A549 (cell line): ENCODE measurements around the gene ALCAM. TPM values are rescaled to one million over a fixed set of nuclear protein-coding genes. Genes with fewer than 3 reads are reported as not detected.
A peak's percentile ranks its signal among the peaks of the same experiment; 100 is the strongest.

Experiments
- ATAC-seq, 2 experiments: fragments of 200-7000 bp in 1 of 2; fragments of >200 bp in 1 of 2; cut with Nextera tagmentation in 1 of 2; cut with Tn5 transposase in 1 of 2; 3 replicates each; pipeline versions ENCODE4 v1.8.0 to v1.9.1; 2018 to 2020; ENCODE audit warnings: mild to moderate bottlenecking in 1 of 2, moderate library complexity in 1 of 2
- CTCF ChIA-PET: fragments of 300-600 bp; sonication (Branson Sonifier 250); formaldehyde crosslinking; extraction: SDS; loops from one replicate; lab custom pipeline; 2021; ENCODE audit warnings: antibody characterized with exemption, inconsistent platforms; lab: Yijun Ruan, JAX
- POLR2A ChIA-PET: fragments of 350-600 bp; formaldehyde crosslinking; extraction: SDS; loops from one replicate; lab custom pipeline; 2021; ENCODE audit warnings: antibody characterized with exemption, inconsistent platforms; lab: Yijun Ruan, JAX
- DNase-seq, 2 experiments: peaks; one replicate each; pipeline versions ENCODE4 v3.0.0 to v3.0.0-alpha.2; 2011 to 2016; ENCODE audit warnings: low read depth in 1 of 2, low spot score in 1 of 2
- FAIRE-seq: peaks from 2 replicates; lab custom pipeline; 2011; peaks lifted over from hg19 to GRCh38; lab: Jason Lieb, UNC
- H3K27ac ChIP-seq, 2 experiments: fragments of >200 bp; sonication (Bioruptor Twin); formaldehyde crosslinking; 3 replicates each; pipeline ENCODE4 v1.5.1; 2016 to 2017
- H3K4me1 ChIP-seq: fragments of >200 bp; sonication (Bioruptor Twin); formaldehyde crosslinking; 3 replicates; pipeline ENCODE4 v1.6.1; 2016
- H3K4me2 ChIP-seq: fragments of >200 bp; sonication (Bioruptor Twin); formaldehyde crosslinking; 3 replicates; pipeline ENCODE4 v1.6.1; 2016
- H3K4me3 ChIP-seq: fragments of >200 bp; sonication (Bioruptor Twin); formaldehyde crosslinking; 3 replicates; pipeline ENCODE4 v1.5.1; 2016
- H3K9me3 ChIP-seq: fragments of >200 bp; sonication (Bioruptor Twin); formaldehyde crosslinking; 3 replicates; pipeline ENCODE4 v1.6.1; 2016
- BCL3 ChIP-seq: fragments of >200 bp; sonication (Bioruptor Twin); formaldehyde crosslinking; IDR thresholded peaks from 3 replicates; pipeline ENCODE4 v1.6.1; 2016
- CBX2 ChIP-seq: fragments of 200-600 bp; sonication (generic); IDR thresholded peaks from 2 replicates; pipeline ENCODE4 v1.6.1; 2016; ENCODE audit warnings: low read depth, mild to moderate bottlenecking, borderline replicate concordance
- HDAC2 ChIP-seq: fragments of 200-600 bp; sonication (generic); IDR thresholded peaks from 2 replicates; pipeline ENCODE4 v1.6.1; 2016
- HOXA7 ChIP-seq: fragments of 250-450 bp; sonication (Bioruptor Pico); IDR thresholded peaks from 2 replicates; pipeline ENCODE4 v1.5.0; 2020; ENCODE audit warnings: mild to moderate bottlenecking, moderate library complexity
- JUNB ChIP-seq: fragments of >200 bp; sonication (Bioruptor Twin); formaldehyde crosslinking; IDR thresholded peaks from 2 replicates; pipeline ENCODE4 v1.6.1; 2016
- MAFK ChIP-seq: fragments of 450-650 bp; IDR thresholded peaks from 2 replicates; pipeline ENCODE4 v1.6.1; 2014; ENCODE audit not compliant: partially characterized antibody
- MAZ ChIP-seq: fragments of 150-350 bp; IDR thresholded peaks from 2 replicates; pipeline ENCODE4 v1.6.1; 2014; ENCODE audit warnings: antibody characterized with exemption, low read depth, low read length, borderline replicate concordance
- MYC ChIP-seq: IDR thresholded peaks from 2 replicates; pipeline ENCODE4 v1.6.1; 2012; ENCODE audit warnings: mild to moderate bottlenecking, inconsistent platforms, low read length, improper control_type of control experiment, borderline replicate concordance
- PHF8 ChIP-seq: fragments of 200-600 bp; sonication (generic); IDR thresholded peaks from 2 replicates; pipeline ENCODE4 v1.6.1; 2016; ENCODE audit warnings: low read depth, mild to moderate bottlenecking, antibody characterized with exemption, moderate library complexity, borderline replicate concordance
- POLR2AphosphoS2 ChIP-seq: conservative IDR thresholded peaks from 2 replicates; pipeline ENCODE4 v1.6.1; 2012; ENCODE audit warnings: low read length, improper control_type of control experiment, inconsistent platforms
- REST ChIP-seq: fragments of 200-600 bp; sonication (generic); IDR thresholded peaks from 2 replicates; pipeline ENCODE4 v1.6.1; 2016; ENCODE audit warnings: antibody characterized with exemption, mild to moderate bottlenecking, moderate library complexity
- RFX5 ChIP-seq: fragments of 450-650 bp; IDR thresholded peaks from 2 replicates; pipeline ENCODE4 v1.7.1; 2014; ENCODE audit warnings: antibody characterized with exemption, mild to moderate bottlenecking, moderate library complexity
- SREBF2 ChIP-seq: fragments of 450-650 bp; IDR thresholded peaks from 2 replicates; pipeline ENCODE4 v1.6.1; 2014; ENCODE audit warnings: mild to moderate bottlenecking, moderate library complexity
- ZSCAN20 ChIP-seq: fragments of 250-450 bp; sonication (Bioruptor Pico); IDR thresholded peaks from 2 replicates; pipeline ENCODE4 v1.8.0; 2022; ENCODE audit warnings: mild to moderate bottlenecking, moderate library complexity
- WGBS: methylation state at CpG from one replicate; pipeline ENCODE4 v1.1.6; 2017; ENCODE audit errors: missing lambda C conversion rate; 5-methylcytosine and 5-hydroxymethylcytosine counted together
- polyA plus RNA-seq, 4 experiments: library from polyadenylated mRNA; depleted of rRNA in 3 of 4; stranded (reverse); fragments of >200 nt; fragmentation: RNase III in 1 of 4; extraction: RNeasy Plus Mini Kit Qiagen cat#74134 plus additional on column Dnase treatment in 1 of 4; gene quantifications; 2 replicates in 3 of 4; 3 replicates in 1 of 4; pipeline ENCODE4 v1.2.3, GENCODE V29; 2011 to 2017
- TF ChIP-seq, protein P1 (sequence below): IDR thresholded peaks from 2 replicates; pipeline ENCODE4 v1.6.1; 2012

The ALCAM gene
- polyA plus RNA-seq, 2 of the 4 experiments (the other 2 are of a cell fraction), result 57.1 to 145 TPM

- ATAC-seq (no peak), FAIRE-seq (no peak), DNase-seq (no peak)
- H3K4me1 ChIP-seq, result peaks cover 53% of the 10 kb centered on the region
- WGBS, result 85% methylated on average over 4 of the region's 4 CpGs
- CTCF ChIA-PET, result interaction anchor here (0.9 kb wide), 1 partner anchor 14 kb away, joined by 5 read pairs; no protein-coding TSS in a partner anchor
- no peak overlapping the region for H3K4me3 ChIP-seq
- TF ChIP-seq MYC (no peak), CBX2 (no peak), POLR2AphosphoS2 (no peak)
- TF ChIP-seq, all 56 proteins: peak for 0
- no peak overlapping the region for H3K27ac ChIP-seq
- H3K9me3 ChIP-seq, result no peaks in the 10 kb centered on the region
- POLR2A ChIA-PET, result no interaction called here
- no peak overlapping the region for H3K4me2 ChIP-seq
These were observed 158.8 kb downstream of the ALCAM start for GRCh38 chr3:105525531-105525930.

DNA sequence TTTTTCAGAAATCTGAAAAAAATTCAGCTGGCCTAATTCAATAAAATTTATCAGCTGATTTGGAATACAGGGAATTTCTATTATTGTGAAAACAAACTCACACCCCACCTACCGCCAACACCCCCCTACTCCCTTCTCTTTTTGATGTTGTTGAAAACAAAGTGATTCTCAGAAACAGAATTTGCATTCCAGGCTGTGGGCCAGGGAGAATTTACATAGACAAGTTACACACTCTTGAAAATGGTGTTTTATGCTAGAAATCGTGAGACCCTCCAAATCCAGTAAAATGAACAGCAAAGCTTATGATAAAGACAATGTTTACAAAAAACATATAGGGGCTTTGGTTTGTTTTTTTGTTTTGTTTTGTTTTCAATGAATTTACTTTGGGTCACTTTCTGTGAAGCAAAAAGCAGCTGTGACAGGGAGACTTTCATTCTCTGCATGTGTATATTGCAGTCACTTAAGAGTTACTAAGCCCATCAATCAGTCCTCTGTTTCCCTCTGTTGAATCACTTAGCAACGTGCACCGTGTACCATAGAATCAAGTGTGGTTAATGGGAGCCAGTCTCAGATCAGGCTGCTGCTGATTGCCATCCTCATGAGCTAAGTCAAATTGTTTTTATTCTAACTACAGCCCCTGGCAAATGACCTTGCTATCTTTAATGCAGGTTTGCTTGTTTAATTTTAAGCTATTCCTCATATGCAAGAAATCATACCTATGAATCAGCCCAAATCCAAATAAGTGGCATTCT lies 159.8 kb downstream of the ALCAM start:
- no peak for ATAC-seq
- TF ChIP-seq, protein P1, sequence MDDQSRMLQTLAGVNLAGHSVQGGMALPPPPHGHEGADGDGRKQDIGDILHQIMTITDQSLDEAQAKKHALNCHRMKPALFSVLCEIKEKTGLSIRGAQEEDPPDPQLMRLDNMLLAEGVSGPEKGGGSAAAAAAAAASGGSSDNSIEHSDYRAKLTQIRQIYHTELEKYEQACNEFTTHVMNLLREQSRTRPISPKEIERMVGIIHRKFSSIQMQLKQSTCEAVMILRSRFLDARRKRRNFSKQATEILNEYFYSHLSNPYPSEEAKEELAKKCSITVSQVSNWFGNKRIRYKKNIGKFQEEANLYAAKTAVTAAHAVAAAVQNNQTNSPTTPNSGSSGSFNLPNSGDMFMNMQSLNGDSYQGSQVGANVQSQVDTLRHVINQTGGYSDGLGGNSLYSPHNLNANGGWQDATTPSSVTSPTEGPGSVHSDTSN, result no peak
- TF ChIP-seq RFX5, result no peak
- no peak for TF ChIP-seq SREBF2
- no peak for TF ChIP-seq HDAC2
- TF ChIP-seq CBX2, result no peak
- TF ChIP-seq MAFK, result no peak
- TF ChIP-seq MAZ, result no peak
- TF ChIP-seq REST, result no peak
- TF ChIP-seq BCL3, result no peak
- TF ChIP-seq JUNB, result no peak
- 85% methylated on average over 4 of the region's 4 CpGs for WGBS
- H3K4me2 ChIP-seq, result peak overlapping the region; percentile 21; the same call in 2 of the 3 replicates
- FAIRE-seq, result no peak
- no peak for DNase-seq
- H3K4me3 ChIP-seq, result no peak overlapping the region
- no peaks in the 10 kb centered on the region for H3K9me3 ChIP-seq
- H3K4me1 ChIP-seq, result peaks cover 52% of the 10 kb centered on the region
- H3K27ac ChIP-seq, result no peak overlapping the region
- POLR2A ChIA-PET, result no interaction called here
- CTCF ChIA-PET, result interaction anchor here (0.6 to 4.4 kb wide), 6 partner anchors 9 to 1092 kb away, joined by 3 to 35 read pairs (median 4); partner anchors contain the start of gene ALCAM

- FAIRE-seq (no peak), DNase-seq (no peak), ATAC-seq (peak in 1 of 2 experiments; percentile 55; a peak in 1 of 6 replicates)
- peak overlapping the region in 1 of 2 experiments; percentile 4; a peak in 1 of 6 replicates for H3K27ac ChIP-seq
- H3K4me3 ChIP-seq, result no peak overlapping the region
- ChIA-PET POLR2A (interaction anchor here (0.6 kb wide), 1 partner anchor 80 kb away, joined by 4 read pairs; no protein-coding TSS in a partner anchor), CTCF (interaction anchor here (0.7 to 4.4 kb wide), 5 partner anchors 10 to 1082 kb away, joined by 3 to 35 read pairs (median 3); partner anchors contain the start of gene ALCAM)
- TF ChIP-seq ZSCAN20 (CRISPR knock-in tag), result no peak
- TF ChIP-seq PHF8, result no peak
- TF ChIP-seq HOXA7 (CRISPR knock-in tag), result no peak
- H3K4me1 ChIP-seq, result peaks cover 46% of the 10 kb centered on the region
- H3K4me2 ChIP-seq, result 0 out of 3 replicates have a peak overlapping the region, but pooled peaks have one; percentile 5
- H3K9me3 ChIP-seq, result no peaks in the 10 kb centered on the region
These were observed 160.8 kb downstream of the ALCAM start for GRCh38 chr3:105527535-105527934.
